ENCODE results near the gene SCN5A.

DNA sequence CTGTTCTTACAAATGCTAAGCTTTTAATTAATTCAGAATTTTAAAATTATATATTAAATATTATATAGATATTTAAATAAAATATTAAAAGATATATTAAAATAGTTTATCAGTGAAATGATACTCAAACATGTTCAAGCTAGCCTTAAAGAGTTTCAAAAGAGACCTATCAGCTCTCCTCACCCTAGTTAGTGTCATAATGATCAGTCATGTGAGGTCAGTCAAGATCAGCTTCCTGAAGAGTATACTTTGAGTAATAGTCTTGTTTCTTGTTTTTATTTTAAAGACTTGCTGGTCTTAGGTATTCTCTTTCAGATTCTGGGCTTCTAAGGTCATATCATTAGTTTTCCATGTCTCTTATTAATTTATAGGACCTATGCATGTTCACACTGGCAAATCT lies 138.9 kb downstream of the SCN5A start:
- TF ChIP-seq POLR2A (IDR thresholded peaks at IDR 0.05; ENCODE audit: low read depth, low read length) (no peak), USF2 (IDR thresholded peaks at IDR 0.05; ENCODE audit: low read depth, low read length) (no peak), RAD21 (IDR thresholded peaks at IDR 0.05; ENCODE audit: low read length) (no peak), MXI1 (IDR thresholded peaks at IDR 0.05; ENCODE audit: borderline replicate concordance, low read depth, low read length) (no peak), BHLHE40 (IDR thresholded peaks at IDR 0.05; ENCODE audit: low read depth, low read length) (no peak), SMC3 (IDR thresholded peaks at IDR 0.05; ENCODE audit: low read depth, low read length) (no peak)
- TF ChIP-seq, protein P1, sequence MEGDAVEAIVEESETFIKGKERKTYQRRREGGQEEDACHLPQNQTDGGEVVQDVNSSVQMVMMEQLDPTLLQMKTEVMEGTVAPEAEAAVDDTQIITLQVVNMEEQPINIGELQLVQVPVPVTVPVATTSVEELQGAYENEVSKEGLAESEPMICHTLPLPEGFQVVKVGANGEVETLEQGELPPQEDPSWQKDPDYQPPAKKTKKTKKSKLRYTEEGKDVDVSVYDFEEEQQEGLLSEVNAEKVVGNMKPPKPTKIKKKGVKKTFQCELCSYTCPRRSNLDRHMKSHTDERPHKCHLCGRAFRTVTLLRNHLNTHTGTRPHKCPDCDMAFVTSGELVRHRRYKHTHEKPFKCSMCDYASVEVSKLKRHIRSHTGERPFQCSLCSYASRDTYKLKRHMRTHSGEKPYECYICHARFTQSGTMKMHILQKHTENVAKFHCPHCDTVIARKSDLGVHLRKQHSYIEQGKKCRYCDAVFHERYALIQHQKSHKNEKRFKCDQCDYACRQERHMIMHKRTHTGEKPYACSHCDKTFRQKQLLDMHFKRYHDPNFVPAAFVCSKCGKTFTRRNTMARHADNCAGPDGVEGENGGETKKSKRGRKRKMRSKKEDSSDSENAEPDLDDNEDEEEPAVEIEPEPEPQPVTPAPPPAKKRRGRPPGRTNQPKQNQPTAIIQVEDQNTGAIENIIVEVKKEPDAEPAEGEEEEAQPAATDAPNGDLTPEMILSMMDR (conservative IDR thresholded peaks at IDR 0.05; ENCODE audit: low read depth, low read length), result no peak
- TF ChIP-seq, protein P2, sequence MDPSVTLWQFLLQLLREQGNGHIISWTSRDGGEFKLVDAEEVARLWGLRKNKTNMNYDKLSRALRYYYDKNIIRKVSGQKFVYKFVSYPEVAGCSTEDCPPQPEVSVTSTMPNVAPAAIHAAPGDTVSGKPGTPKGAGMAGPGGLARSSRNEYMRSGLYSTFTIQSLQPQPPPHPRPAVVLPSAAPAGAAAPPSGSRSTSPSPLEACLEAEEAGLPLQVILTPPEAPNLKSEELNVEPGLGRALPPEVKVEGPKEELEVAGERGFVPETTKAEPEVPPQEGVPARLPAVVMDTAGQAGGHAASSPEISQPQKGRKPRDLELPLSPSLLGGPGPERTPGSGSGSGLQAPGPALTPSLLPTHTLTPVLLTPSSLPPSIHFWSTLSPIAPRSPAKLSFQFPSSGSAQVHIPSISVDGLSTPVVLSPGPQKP (IDR thresholded peaks at IDR 0.05; ENCODE audit: borderline replicate concordance, low read depth, low read length), result no peak

All from IMR-90 (cell line).